Endodermal cell (in vitro differentiated cells): Measurements from ENCODE around the gene LRTM2. TPM values are rescaled to one million over a fixed set of nuclear protein-coding genes. Genes with fewer than 3 reads are reported as not detected.

Experiments
- DNase-seq: peaks from one replicate; pipeline ENCODE4 v3.0.0-alpha.2; 2017
- H3K27ac ChIP-seq: 2 replicates; pipeline ENCODE4 v1.5.1; 2013; ENCODE audit warnings: mild to moderate bottlenecking, low read depth, low read length, moderate library complexity
- H3K27me3 ChIP-seq: 2 replicates; pipeline ENCODE4 v1.6.1; 2013; ENCODE audit warnings: mild to moderate bottlenecking, low read length, moderate library complexity; ENCODE audit not compliant: insufficient read depth, control insufficient read depth, poor library complexity, severe bottlenecking
- H3K36me3 ChIP-seq: 2 replicates; pipeline ENCODE4 v1.7.0; 2013; ENCODE audit warnings: mild to moderate bottlenecking, low read length, moderate library complexity; ENCODE audit not compliant: control insufficient read depth, insufficient read depth
- H3K4me1 ChIP-seq: one replicate; pipeline ENCODE4 v1.7.0; 2013; ENCODE audit warnings: low read length; ENCODE audit not compliant: control insufficient read depth, insufficient read depth
- H3K4me3 ChIP-seq: 2 replicates; pipeline ENCODE4 v1.5.1; 2013; ENCODE audit warnings: mild to moderate bottlenecking, low read length, moderate library complexity
- H3K9ac ChIP-seq: 2 replicates; pipeline ENCODE4 v1.6.1; 2013; ENCODE audit warnings: mild to moderate bottlenecking, low read length, moderate library complexity; ENCODE audit not compliant: poor library complexity, severe bottlenecking; ENCODE audit errors: extremely low read depth
- H3K9me3 ChIP-seq: 2 replicates; pipeline ENCODE4 v1.6.1; 2013; ENCODE audit warnings: mild to moderate bottlenecking, low read length, moderate library complexity; ENCODE audit not compliant: control insufficient read depth
- H3K27ac Mint-ChIP-seq: 2 replicates; pipeline ENCODE4 v1.8.0; 2020; ENCODE audit warnings: mixed read lengths
- H3K27me3 Mint-ChIP-seq: 2 replicates; pipeline ENCODE4 v1.8.0; 2021; ENCODE audit warnings: mild to moderate bottlenecking, mixed read lengths; ENCODE audit not compliant: insufficient read depth
- H3K36me3 Mint-ChIP-seq: 2 replicates; pipeline ENCODE4 v1.8.0; 2020; ENCODE audit warnings: low read depth, mixed read lengths
- H3K4me1 Mint-ChIP-seq: 2 replicates; pipeline ENCODE4 v1.8.0; 2020; ENCODE audit warnings: mixed read lengths
- H3K4me3 Mint-ChIP-seq: 2 replicates; pipeline ENCODE4 v1.8.0; 2020; ENCODE audit warnings: mild to moderate bottlenecking, moderate library complexity, mixed read lengths
- H3K9me3 Mint-ChIP-seq: 2 replicates; pipeline ENCODE4 v1.8.0; 2020; ENCODE audit warnings: mild to moderate bottlenecking, mixed read lengths
- CTCF ChIP-seq: fragments of 200-600 bp; sonication (generic); conservative IDR thresholded peaks from 2 replicates; pipeline ENCODE4 v1.5.0; 2021; ENCODE audit warnings: antibody characterized with exemption, mild to moderate bottlenecking
- WGBS, 2 experiments: methylation state at CpG; one replicate each; pipeline versions ENCODE4 v1.1.5 to v1.1.7; 2013; ENCODE audit warnings: missing lambda C conversion rate in 2 of 2, mixed read lengths in 1 of 2; ENCODE audit not compliant: insufficient coverage in 1 of 2, insufficient read length in 1 of 2; 5-methylcytosine and 5-hydroxymethylcytosine counted together
- total RNA-seq, 2 donors: library from RNA; stranded (reverse); fragmentation: NEBNext Ultra II Directional in 1 of 2; extraction: Animal tissue kit (Norgen Biotek cat#: 25700) in 1 of 2; gene quantifications; 2 replicates in 1 of 2; 3 replicates in 1 of 2; pipeline ENCODE4 v1.2.1, GENCODE V29; 2021

LRTM2 gene
- total RNA-seq, 2 donors from 2014 or later, result 0.40 TPM

GRCh38 chr12:1848146-1848545 is 27.8 kb downstream of the LRTM2 start:
- Mint-ChIP-seq H3K36me3 (no peaks in the 10 kb centered on the region), H3K27ac (no peak overlapping the region), H3K4me1 (peaks cover 15% of the 10 kb centered on the region), H3K4me3 (no peak overlapping the region), H3K9me3 (no peaks in the 10 kb centered on the region), H3K27me3 (peaks cover 1% of the 10 kb centered on the region)
- no peaks in the 10 kb centered on the region for H3K36me3 ChIP-seq
- no peak overlapping the region for H3K27ac ChIP-seq
- H3K4me1 ChIP-seq, result no peaks in the 10 kb centered on the region
- no peaks in the 10 kb centered on the region for H3K9me3 ChIP-seq
- no peak overlapping the region for H3K9ac ChIP-seq
- no peak overlapping the region for H3K4me3 ChIP-seq
- peak; percentile 42 for DNase-seq
- WGBS, 2 experiments, result 85 to 86% methylated on average over 6 to 9 of the region's 10 CpGs
- no peak for TF ChIP-seq CTCF
- no peaks in the 10 kb centered on the region for H3K27me3 ChIP-seq

GRCh38 chr12:1848745-1849144 is 28.4 kb downstream of the LRTM2 start:
- Mint-ChIP-seq H3K27me3 (no peaks in the 10 kb centered on the region), H3K4me1 (peaks cover 15% of the 10 kb centered on the region), H3K9me3 (no peaks in the 10 kb centered on the region), H3K4me3 (no peak overlapping the region), H3K27ac (no peak overlapping the region), H3K36me3 (no peaks in the 10 kb centered on the region)
- H3K4me3 ChIP-seq, result no peak overlapping the region
- no peaks in the 10 kb centered on the region for H3K9me3 ChIP-seq
- DNase-seq, result peak; percentile 20
- no peak overlapping the region for H3K27ac ChIP-seq
- H3K36me3 ChIP-seq, result no peaks in the 10 kb centered on the region
- no peaks in the 10 kb centered on the region for H3K27me3 ChIP-seq
- no peak for TF ChIP-seq CTCF
- H3K9ac ChIP-seq, result no peak overlapping the region
- 83 to 89% methylated on average over 6 of the region's 6 CpGs for WGBS, 2 experiments
- H3K4me1 ChIP-seq, result no peaks in the 10 kb centered on the region

GRCh38 chr12:1851151-1851701 is 30.9 kb downstream of the LRTM2 start:
- TF ChIP-seq CTCF, result no peak
- Histone ChIP-seq H3K9ac (no peak overlapping the region), H3K4me3 (no peak overlapping the region), H3K27ac (no peak overlapping the region), H3K9me3 (no peaks in the 10 kb centered on the region), H3K27me3 (no peaks in the 10 kb centered on the region), H3K4me1 (no peaks in the 10 kb centered on the region), H3K36me3 (no peaks in the 10 kb centered on the region)
- WGBS, 2 experiments, result 96 to 100% methylated on average over 1 to 5 of the region's 7 CpGs
- Mint-ChIP-seq H3K4me3 (no peak overlapping the region), H3K27ac (no peak overlapping the region), H3K4me1 (peaks cover 4% of the 10 kb centered on the region), H3K36me3 (no peaks in the 10 kb centered on the region), H3K9me3 (no peaks in the 10 kb centered on the region), H3K27me3 (no peaks in the 10 kb centered on the region)
- DNase-seq, result no peak
